ENCODE data around the gene DNAJC10.
"Not testable (repeated sequence)": the region's sequence is repeated elsewhere in the genome, so short reads cannot be mapped to it uniquely, and the experiment has no call there.

DNAJC10 gene

DNA sequence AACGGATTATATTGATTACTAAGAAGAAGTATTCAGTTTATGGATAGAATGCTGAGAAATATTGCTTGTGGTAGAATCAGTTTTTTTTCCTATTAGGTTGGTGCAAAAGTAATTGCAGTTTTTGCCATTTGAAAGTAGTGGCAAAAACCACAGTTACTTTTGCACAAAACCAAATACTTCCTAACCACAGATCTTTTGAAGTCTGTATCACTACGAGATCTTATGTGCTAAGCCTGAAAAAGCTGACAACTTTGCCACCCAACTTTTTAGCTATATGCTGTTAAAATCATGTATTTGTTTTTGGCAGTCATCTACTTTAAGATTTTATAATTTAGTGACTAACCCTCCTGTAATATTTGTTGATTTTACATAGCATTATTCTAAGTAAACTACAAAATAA is 24.6 kb downstream of the DNAJC10 start:
- no peak for DNase-seq (ENCODE audit: low read depth)
- no peak for TF ChIP-seq CTCF (conservative IDR thresholded peaks at IDR 0.05; ENCODE audit: low read length)
- H3K4me3 ChIP-seq (ENCODE audit: low read length), result no peak overlapping the region

GRCh38 chr2:182741620-182742019 is 25.6 kb downstream of the DNAJC10 start:
- no peak overlapping the region for H3K4me3 ChIP-seq (ENCODE audit: low read length)
- DNase-seq (ENCODE audit: low read depth), result no peak
- TF ChIP-seq CTCF (conservative IDR thresholded peaks at IDR 0.05; ENCODE audit: low read length), result no peak

- H3K4me3 ChIP-seq (ENCODE audit: low read length), result no peak overlapping the region
- TF ChIP-seq CTCF (conservative IDR thresholded peaks at IDR 0.05; ENCODE audit: low read length), result no peak
- DNase-seq (ENCODE audit: low read depth), result no peak
Observed at GRCh38 chr2:182744490-182744889, 28.4 kb downstream of the DNAJC10 start.

DNA sequence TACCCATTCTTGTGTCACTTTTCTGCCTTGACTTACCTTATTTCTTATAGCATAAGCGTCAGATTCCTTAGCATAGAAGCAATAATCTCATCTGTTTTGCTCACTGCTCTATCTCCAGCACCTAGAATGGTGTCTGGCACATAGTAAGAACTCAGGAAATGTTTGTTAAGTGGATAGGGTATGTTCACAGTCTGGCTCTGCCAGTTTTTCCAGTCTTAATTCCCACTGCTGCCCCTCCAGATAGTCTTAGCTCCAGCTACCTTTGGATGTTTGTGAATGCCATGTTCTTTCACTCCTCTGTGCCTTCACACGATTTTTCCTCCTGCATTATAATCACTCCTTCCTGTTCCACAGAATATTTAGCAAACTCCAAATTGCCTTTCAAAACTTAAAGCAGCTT is 29.0 kb downstream of the DNAJC10 start:
- H3K4me3 ChIP-seq (ENCODE audit: low read length), result no peak overlapping the region
- TF ChIP-seq CTCF (conservative IDR thresholded peaks at IDR 0.05; ENCODE audit: low read length), result no peak
- no peak for DNase-seq (ENCODE audit: low read depth)

DNA sequence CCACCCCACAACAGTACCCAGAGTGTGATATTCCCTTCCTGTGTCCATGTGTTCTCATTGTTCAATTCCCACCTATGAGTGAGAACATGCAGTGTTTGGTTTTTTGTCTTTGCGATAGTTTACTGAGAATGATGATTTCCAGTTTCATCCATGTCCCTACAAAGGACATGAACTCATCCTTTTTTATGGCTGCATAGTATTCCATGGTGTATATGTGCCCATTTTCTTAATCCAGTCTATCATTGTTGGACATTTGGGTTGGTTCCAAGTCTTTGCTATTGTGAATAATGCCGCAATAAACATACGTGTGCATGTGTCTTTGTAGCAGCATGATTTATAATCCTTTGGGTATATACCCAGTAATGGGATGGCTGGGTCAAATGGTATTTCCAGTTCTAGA is 29.8 kb downstream of the DNAJC10 start:
- not testable (repeated sequence) for DNase-seq (ENCODE audit: low read depth); H3K4me3 ChIP-seq (ENCODE audit: low read length)

- no peak for DNase-seq (ENCODE audit: low read depth)
- no peak for TF ChIP-seq CTCF (conservative IDR thresholded peaks at IDR 0.05; ENCODE audit: low read length)
Observed at GRCh38 chr2:182754231-182754630, 38.2 kb downstream of the DNAJC10 start.

GRCh38 chr2:182758379-182758778 is 42.3 kb downstream of the DNAJC10 start:
- no peak for DNase-seq (ENCODE audit: low read depth)

More at GRCh38 chr2:182754231-182754630, 38.2 kb downstream of the DNAJC10 start:
- H3K4me3 ChIP-seq (ENCODE audit: low read length), result no peak overlapping the region

More at GRCh38 chr2:182758379-182758778, 42.3 kb downstream of the DNAJC10 start:
- no peak overlapping the region for H3K4me3 ChIP-seq (ENCODE audit: low read length)
- no peak for TF ChIP-seq CTCF (conservative IDR thresholded peaks at IDR 0.05; ENCODE audit: low read length)

Data from AG10803 (cell line).